ENCODE data around the gene DNMT1. TPM values are rescaled to one million over a fixed set of nuclear protein-coding genes. Genes with fewer than 3 reads are reported as not detected.
A peak's percentile ranks its signal among the peaks of the same experiment; 100 is the strongest.

DNMT1 gene
- polyA plus RNA-seq, 1 of the 3 experiments (the other 2 are of a cell fraction) = 58.3 TPM

- DNase-seq = peak; percentile 51
- Histone ChIP-seq H3K4me3 (ENCODE audit: low read depth in 2 of 2, low read length in 1 of 2) (no peak overlapping the region), H3K36me3 (replicated peaks in 1 of 2; ENCODE audit: control insufficient read depth in 1 of 2, insufficient read depth in 2 of 2, low read length in 1 of 2) (peaks cover 26 to 60% of the 10 kb centered on the region in 2 experiments), H3K79me2 (ENCODE audit: insufficient read depth) (peaks cover 20% of the 10 kb centered on the region), H3K4me1 (ENCODE audit: control insufficient read depth in 1 of 2, insufficient read depth in 2 of 2, low read depth in 1 of 2, low read length in 1 of 2) (peaks cover 0 to 12% of the 10 kb centered on the region in 2 experiments; a peak in 1 of 4 replicates), H3K27me3 (ENCODE audit: insufficient read depth) (no peaks in the 10 kb centered on the region), H4K20me1 (ENCODE audit: insufficient read depth) (peaks cover 11% of the 10 kb centered on the region; the same call in 1 of the 2 replicates), H3K4me2 (no peak overlapping the region), H3K9me2 (no peaks in the 10 kb centered on the region), H3F3A (replicated peaks; ENCODE audit: insufficient read depth) (peaks cover 28% of the 10 kb centered on the region), H3K9me3 (no peaks in the 10 kb centered on the region), H3K9ac (no peak overlapping the region), H3K27ac (ENCODE audit: low read depth in 2 of 2, low read length in 1 of 2) (peak overlapping the region in 1 of 2 experiments; percentile 5; a peak in 1 of 4 replicates), H2AFZ (ENCODE audit: low read depth) (no peak overlapping the region)
- whole genome bisulfite sequencing (ENCODE audit: low lambda C conversion rate) = 95% methylated on average over 17 of the region's 43 CpGs
- CTCF ChIA-PET = interaction anchor here (0.8 to 2.7 kb wide), 8 partner anchors 12 to 183 kb away, joined by 3 to 14 read pairs (median 3); no protein-coding TSS in a partner anchor
- no peak for TF ChIP-seq GABPA (IDR thresholded peaks at IDR 0.05; ENCODE audit: low read depth)
- peak; percentile 30; the same call in 1 of the 2 replicates for TF ChIP-seq TEAD4 (IDR thresholded peaks at IDR 0.05; ENCODE audit: borderline replicate concordance, insufficient read depth)
- peak; percentile 35 for TF ChIP-seq PBX3 (IDR thresholded peaks at IDR 0.05)
- TF ChIP-seq GATA2 (CRISPR knock-in tag; IDR thresholded peaks at IDR 0.05) = no peak
- TF ChIP-seq CTCF (IDR thresholded peaks at IDR 0.05) = peak; percentile 13; the same call in 1 of the 2 replicates
- peak; percentile 73; the same call in 1 of the 2 replicates for TF ChIP-seq SIN3A (IDR thresholded peaks at IDR 0.05; ENCODE audit: borderline replicate concordance, low read depth, low read length)
- POLR2A ChIA-PET = interaction anchor here (0.6 to 4.5 kb wide), 8 partner anchors 7 to 183 kb away, joined by 3 to 35 read pairs (median 5); partner anchors contain the start of gene PPAN
Observed at GRCh38 chr19:10113964-10114650, 80.6 kb downstream of the DNMT1 start.

- Histone ChIP-seq H3K9ac (no peak overlapping the region), H4K20me1 (ENCODE audit: insufficient read depth) (peaks cover 11% of the 10 kb centered on the region; the same call in 1 of the 2 replicates), H2AFZ (ENCODE audit: low read depth) (no peak overlapping the region), H3K36me3 (replicated peaks in 1 of 2; ENCODE audit: control insufficient read depth in 1 of 2, insufficient read depth in 2 of 2, low read length in 1 of 2) (peaks cover 31 to 60% of the 10 kb centered on the region in 2 experiments), H3K4me2 (no peak overlapping the region), H3K9me3 (no peaks in the 10 kb centered on the region), H3K27ac (ENCODE audit: low read depth in 2 of 2, low read length in 1 of 2) (peak overlapping the region in 1 of 2 experiments; percentile 5; a peak in 1 of 4 replicates), H3K4me1 (ENCODE audit: control insufficient read depth in 1 of 2, insufficient read depth in 2 of 2, low read depth in 1 of 2, low read length in 1 of 2) (peaks cover 0 to 7% of the 10 kb centered on the region in 2 experiments; a peak in 1 of 4 replicates), H3K27me3 (ENCODE audit: insufficient read depth) (no peaks in the 10 kb centered on the region), H3K9me2 (no peaks in the 10 kb centered on the region), H3K4me3 (ENCODE audit: low read depth in 2 of 2, low read length in 1 of 2) (no peak overlapping the region), H3K79me2 (ENCODE audit: insufficient read depth) (peaks cover 20% of the 10 kb centered on the region), H3F3A (replicated peaks; ENCODE audit: insufficient read depth) (peaks cover 28% of the 10 kb centered on the region)
- 89% methylated on average over 8 of the region's 19 CpGs for WGBS (ENCODE audit: low lambda C conversion rate)
- peak; percentile 47 for DNase-seq
- TF ChIP-seq TAF1 (IDR thresholded peaks at IDR 0.05; ENCODE audit: borderline replicate concordance, low read depth, low read length) (no peak), JUND (IDR thresholded peaks at IDR 0.05) (no peak), IRF3 (IDR thresholded peaks at IDR 0.05; ENCODE audit: low read depth, low read length) (no peak), FOXJ3 (CRISPR knock-in tag; IDR thresholded peaks at IDR 0.05) (no peak), RXRA (IDR thresholded peaks at IDR 0.05; ENCODE audit: borderline replicate concordance, low read depth) (no peak)
- POLR2A ChIA-PET = interaction anchor here (1.0 to 4.5 kb wide), 6 partner anchors 6 to 183 kb away, joined by 3 to 35 read pairs (median 6); partner anchors contain the start of gene PPAN
- CTCF ChIA-PET = interaction anchor here (1.1 to 2.1 kb wide), 4 partner anchors 14 to 183 kb away, joined by 3 to 11 read pairs (median 4); no protein-coding TSS in a partner anchor
Observed at GRCh38 chr19:10113592-10113963, 81.2 kb downstream of the DNMT1 start.

All from SK-N-SH (cell line).